ENCODE measurements around the gene CIAO2B.

The CIAO2B gene

DNA sequence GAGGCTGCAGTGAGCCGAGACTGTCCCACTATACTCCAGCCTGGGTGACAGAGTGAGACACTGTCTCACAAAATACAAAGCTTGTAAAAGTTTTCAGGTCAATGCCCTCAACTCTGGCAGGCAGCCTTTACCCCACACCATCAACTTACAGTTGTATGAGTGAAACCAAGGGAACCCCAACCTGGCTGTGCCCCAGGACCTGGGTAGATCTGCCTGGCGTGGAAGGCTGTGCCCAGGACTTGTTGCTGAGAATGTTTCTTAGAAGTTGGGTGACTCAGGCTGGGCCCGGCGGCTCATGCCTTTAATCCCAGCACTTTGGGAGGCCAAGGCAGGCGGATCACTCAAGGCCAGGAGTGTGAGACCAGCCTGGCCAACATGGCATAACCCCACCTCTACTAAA, 34.6 kb upstream of the CIAO2B start:
- ATAC-seq (ENCODE audit: insufficient read depth, low read depth) = no peak
- Histone ChIP-seq H3K9ac (ENCODE audit: low read depth, low read length) (no peak overlapping the region), H3K27ac (ENCODE audit: low read length) (no peak overlapping the region), H3K9me3 (ENCODE audit: insufficient read depth, low read length, severe bottlenecking) (no peaks in the 10 kb centered on the region), H2AFZ (ENCODE audit: low read depth, low read length) (no peak overlapping the region), H3K27me3 (ENCODE audit: insufficient read depth, low read length, poor library complexity) (no peaks in the 10 kb centered on the region), H3K36me3 (ENCODE audit: insufficient read depth, low read length) (no peaks in the 10 kb centered on the region), H3K4me1 (ENCODE audit: insufficient read depth, low read length) (no peaks in the 10 kb centered on the region), H4K20me1 (ENCODE audit: insufficient read depth, low read length) (no peaks in the 10 kb centered on the region), H3K79me2 (ENCODE audit: insufficient read depth, low read length) (no peaks in the 10 kb centered on the region), H3K4me2 (ENCODE audit: insufficient read depth, low read length) (no peak overlapping the region), H3K4me3 (ENCODE audit: low read depth in 1 of 2, low read length in 2 of 2) (no peak overlapping the region)
- no peak for DNase-seq
- TF ChIP-seq EZH2 (IDR thresholded peaks at IDR 0.05; ENCODE audit: borderline replicate concordance, low read depth, low read length, severe bottlenecking) = no peak
- TF ChIP-seq, protein P1, sequence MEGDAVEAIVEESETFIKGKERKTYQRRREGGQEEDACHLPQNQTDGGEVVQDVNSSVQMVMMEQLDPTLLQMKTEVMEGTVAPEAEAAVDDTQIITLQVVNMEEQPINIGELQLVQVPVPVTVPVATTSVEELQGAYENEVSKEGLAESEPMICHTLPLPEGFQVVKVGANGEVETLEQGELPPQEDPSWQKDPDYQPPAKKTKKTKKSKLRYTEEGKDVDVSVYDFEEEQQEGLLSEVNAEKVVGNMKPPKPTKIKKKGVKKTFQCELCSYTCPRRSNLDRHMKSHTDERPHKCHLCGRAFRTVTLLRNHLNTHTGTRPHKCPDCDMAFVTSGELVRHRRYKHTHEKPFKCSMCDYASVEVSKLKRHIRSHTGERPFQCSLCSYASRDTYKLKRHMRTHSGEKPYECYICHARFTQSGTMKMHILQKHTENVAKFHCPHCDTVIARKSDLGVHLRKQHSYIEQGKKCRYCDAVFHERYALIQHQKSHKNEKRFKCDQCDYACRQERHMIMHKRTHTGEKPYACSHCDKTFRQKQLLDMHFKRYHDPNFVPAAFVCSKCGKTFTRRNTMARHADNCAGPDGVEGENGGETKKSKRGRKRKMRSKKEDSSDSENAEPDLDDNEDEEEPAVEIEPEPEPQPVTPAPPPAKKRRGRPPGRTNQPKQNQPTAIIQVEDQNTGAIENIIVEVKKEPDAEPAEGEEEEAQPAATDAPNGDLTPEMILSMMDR (IDR thresholded peaks at IDR 0.05; ENCODE audit: borderline replicate concordance, extremely low read depth, low read length, poor library complexity, severe bottlenecking) = no peak

DNA sequence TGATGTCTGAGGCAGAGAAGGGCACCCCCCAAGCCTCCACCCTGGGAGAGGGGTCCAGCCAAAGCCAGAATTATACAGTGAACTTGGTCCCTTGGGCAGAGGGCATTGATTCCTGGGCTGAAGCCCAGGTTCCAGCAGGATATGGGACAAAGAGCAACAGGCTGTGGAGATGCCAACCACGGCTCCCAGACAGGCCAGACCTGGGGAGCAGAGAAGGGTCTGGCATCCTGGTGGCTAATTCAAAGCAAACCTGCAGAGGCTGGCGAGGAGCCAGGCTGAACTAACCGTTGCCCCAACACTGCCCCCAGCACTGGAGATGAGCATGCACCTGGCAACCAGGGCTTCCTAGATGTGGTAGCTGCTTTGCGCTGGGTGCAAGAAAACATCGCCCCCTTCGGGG, 29.8 kb upstream of the CIAO2B start:
- no peak overlapping the region for H3K27ac ChIP-seq (ENCODE audit: low read length)
- no peak for TF ChIP-seq EZH2 (IDR thresholded peaks at IDR 0.05; ENCODE audit: borderline replicate concordance, low read depth, low read length, severe bottlenecking)
- TF ChIP-seq, protein P1 (IDR thresholded peaks at IDR 0.05; ENCODE audit: borderline replicate concordance, extremely low read depth, low read length, poor library complexity, severe bottlenecking) = no peak
- no peaks in the 10 kb centered on the region for H3K36me3 ChIP-seq (ENCODE audit: insufficient read depth, low read length)
- peaks cover 26% of the 10 kb centered on the region for H3K4me1 ChIP-seq (ENCODE audit: insufficient read depth, low read length)
- no peaks in the 10 kb centered on the region for H3K9me3 ChIP-seq (ENCODE audit: insufficient read depth, low read length, severe bottlenecking)
- H3K4me2 ChIP-seq (ENCODE audit: insufficient read depth, low read length) = no peak overlapping the region
- ATAC-seq (ENCODE audit: insufficient read depth, low read depth) (no peak), DNase-seq (no peak)
- H3K9ac ChIP-seq (ENCODE audit: low read depth, low read length) = no peak overlapping the region
- H4K20me1 ChIP-seq (ENCODE audit: insufficient read depth, low read length) = no peaks in the 10 kb centered on the region
- no peak overlapping the region for H2AFZ ChIP-seq (ENCODE audit: low read depth, low read length)
- H3K79me2 ChIP-seq (ENCODE audit: insufficient read depth, low read length) = no peaks in the 10 kb centered on the region; the same call in 1 of the 2 replicates
- H3K27me3 ChIP-seq (ENCODE audit: insufficient read depth, low read length, poor library complexity) = no peaks in the 10 kb centered on the region
- H3K4me3 ChIP-seq (ENCODE audit: low read depth in 1 of 2, low read length in 2 of 2) = no peak overlapping the region

- H3K4me2 ChIP-seq (ENCODE audit: insufficient read depth, low read length) = peak overlapping the region; percentile 74
- H3K79me2 ChIP-seq (ENCODE audit: insufficient read depth, low read length) = no peaks in the 10 kb centered on the region; the same call in 1 of the 2 replicates
- peaks cover 26% of the 10 kb centered on the region for H3K4me1 ChIP-seq (ENCODE audit: insufficient read depth, low read length)
- H3K4me3 ChIP-seq (ENCODE audit: low read depth in 1 of 2, low read length in 2 of 2) = peak overlapping the region in 1 of 2 experiments; percentile 79; a peak in 2 of 4 replicates
- H4K20me1 ChIP-seq (ENCODE audit: insufficient read depth, low read length) = no peaks in the 10 kb centered on the region
- peak; percentile 54 for DNase-seq
- H2AFZ ChIP-seq (ENCODE audit: low read depth, low read length) = peak overlapping the region; percentile 28
- H3K9ac ChIP-seq (ENCODE audit: low read depth, low read length) = peak overlapping the region; percentile 54
- no peaks in the 10 kb centered on the region for H3K9me3 ChIP-seq (ENCODE audit: insufficient read depth, low read length, severe bottlenecking)
- no peak for TF ChIP-seq EZH2 (IDR thresholded peaks at IDR 0.05; ENCODE audit: borderline replicate concordance, low read depth, low read length, severe bottlenecking)
- TF ChIP-seq, protein P1 (IDR thresholded peaks at IDR 0.05; ENCODE audit: borderline replicate concordance, extremely low read depth, low read length, poor library complexity, severe bottlenecking) = no peak
- H3K27ac ChIP-seq (ENCODE audit: low read length) = peak overlapping the region; percentile 62
- ATAC-seq (ENCODE audit: insufficient read depth, low read depth) = peak; percentile 55
- H3K27me3 ChIP-seq (ENCODE audit: insufficient read depth, low read length, poor library complexity) = no peaks in the 10 kb centered on the region
- no peaks in the 10 kb centered on the region for H3K36me3 ChIP-seq (ENCODE audit: insufficient read depth, low read length)
These were observed 27.7 kb upstream of the CIAO2B start for GRCh38 chr16:66961914-66962313.

Data from DND-41 (cell line).